HepG2 (cell line): ENCODE data around the gene FAM174C. TPM values are rescaled to one million over a fixed set of nuclear protein-coding genes. Genes with fewer than 3 reads are reported as not detected.

Experiments
- CHCHD3 ChIP-seq: sonication (generic); formaldehyde crosslinking; IDR thresholded peaks from 2 replicates; pipeline ENCODE4 v1.8.0; 2022; ENCODE audit warnings: mild to moderate bottlenecking, missing genetic modification reagents, moderate library complexity
- CHD4 ChIP-seq: fragments of 200-600 bp; sonication (generic); IDR thresholded peaks from 2 replicates; pipeline ENCODE4 v1.7.0; 2017; ENCODE audit warnings: mild to moderate bottlenecking, low read length, borderline replicate concordance
- JUNB ChIP-seq: sonication (generic); formaldehyde crosslinking; IDR thresholded peaks from 2 replicates; pipeline ENCODE4 v1.8.0; 2022; ENCODE audit warnings: missing genetic modification reagents, mild to moderate bottlenecking, borderline replicate concordance
- KDM1A ChIP-seq: IDR thresholded peaks from 2 replicates; pipeline ENCODE4 v1.6.1; 2016; ENCODE audit warnings: missing compliant biosample characterization
- POLR2A ChIP-seq, 2 experiments: IDR thresholded peaks; 2 replicates each; pipeline ENCODE4 v1.6.1; 2011; ENCODE audit warnings: low read depth in 2 of 2, low read length in 2 of 2, mild to moderate bottlenecking in 1 of 2, moderate library complexity in 1 of 2; ENCODE audit not compliant: insufficient read depth in 1 of 2
- SP5 ChIP-seq: IDR thresholded peaks from 2 replicates; pipeline ENCODE4 v1.6.1; 2016; ENCODE audit warnings: low read depth, borderline replicate concordance
- TGIF2 ChIP-seq: IDR thresholded peaks from 2 replicates; pipeline ENCODE4 v1.6.1; 2016; ENCODE audit warnings: control low read depth, missing compliant biosample characterization
- XBP1 ChIP-seq: sonication (generic); formaldehyde crosslinking; IDR thresholded peaks from 2 replicates; pipeline ENCODE4 v1.5.0; 2020; ENCODE audit warnings: missing genetic modification reagents
- ZFP82 ChIP-seq: sonication (generic); formaldehyde crosslinking; IDR thresholded peaks from 2 replicates; pipeline ENCODE4 v1.5.1; 2020; ENCODE audit warnings: mild to moderate bottlenecking, missing genetic modification reagents, borderline replicate concordance
- ZIK1 ChIP-seq: sonication (generic); formaldehyde crosslinking; IDR thresholded peaks from 2 replicates; pipeline ENCODE4 v1.5.0; 2020; ENCODE audit warnings: mild to moderate bottlenecking, low read depth, missing genetic modification reagents, borderline replicate concordance
- ZKSCAN8 ChIP-seq: IDR thresholded peaks from 2 replicates; pipeline ENCODE4 v1.6.1; 2016; ENCODE audit warnings: borderline replicate concordance, missing genetic modification reagents, missing compliant biosample characterization
- ZMYM4 ChIP-seq: sonication (generic); formaldehyde crosslinking; IDR thresholded peaks from 2 replicates; pipeline ENCODE4 v1.8.1; 2023; ENCODE audit warnings: mild to moderate bottlenecking, missing genetic modification reagents
- ZNF10 ChIP-seq: sonication (generic); formaldehyde crosslinking; IDR thresholded peaks from 2 replicates; pipeline ENCODE4 v1.4.0; 2020; ENCODE audit warnings: mild to moderate bottlenecking, low read depth, missing genetic modification reagents, borderline replicate concordance
- ZNF30 ChIP-seq: sonication (generic); formaldehyde crosslinking; IDR thresholded peaks from 2 replicates; pipeline ENCODE4 v1.5.0; 2020; ENCODE audit warnings: mild to moderate bottlenecking, missing genetic modification reagents
- ZNF326 ChIP-seq: sonication (generic); formaldehyde crosslinking; IDR thresholded peaks from 2 replicates; pipeline ENCODE4 v1.4.0; 2020; ENCODE audit warnings: missing genetic modification reagents, borderline replicate concordance
- ZNF530 ChIP-seq: sonication (generic); formaldehyde crosslinking; IDR thresholded peaks from 2 replicates; pipeline ENCODE4 v1.5.0; 2020; ENCODE audit warnings: low read depth, mild to moderate bottlenecking, missing genetic modification reagents
- ZNF572 ChIP-seq: sonication (generic); formaldehyde crosslinking; IDR thresholded peaks from 2 replicates; pipeline ENCODE4 v1.5.1; 2020; ENCODE audit warnings: mild to moderate bottlenecking, missing genetic modification reagents
- ZNF660 ChIP-seq: sonication (generic); formaldehyde crosslinking; IDR thresholded peaks from 2 replicates; pipeline ENCODE4 v1.5.1; 2020; ENCODE audit warnings: mild to moderate bottlenecking, low read depth, missing genetic modification reagents, borderline replicate concordance
- ZNF790 ChIP-seq: sonication (generic); formaldehyde crosslinking; IDR thresholded peaks from 2 replicates; pipeline ENCODE4 v1.8.0; 2022; ENCODE audit warnings: missing genetic modification reagents, mild to moderate bottlenecking, borderline replicate concordance
- polyA plus RNA-seq, 8 experiments: library from polyadenylated mRNA; depleted of rRNA in 3 of 8; stranded (reverse) in 7 of 8; unstranded in 1 of 8; fragments of >200 nt; fragmentation: Illumina TruSeq in 4 of 8; extraction: Trizol in 4 of 8; gene quantifications; 2 replicates each; pipeline versions ENCODE4 v1.2.1 to v1.2.3, GENCODE V29; 2011 to 2016; ENCODE audit warnings: low read depth in 4 of 8, missing spikeins in 1 of 8, mixed read lengths in 1 of 8; ENCODE audit not compliant: insufficient read depth in 1 of 8
- total RNA-seq, 5 experiments: library from RNA; depleted of rRNA; stranded (reverse); fragments of >200 nt; fragmentation: Illumina TruSeq; extraction: Trizol; gene quantifications; 2 replicates each; pipeline ENCODE4 v1.2.3, GENCODE V29; 2016; ENCODE audit warnings: low read depth in 1 of 5
- TF ChIP-seq, protein P1 (sequence below): sonication (generic); formaldehyde crosslinking; IDR thresholded peaks from 2 replicates; pipeline ENCODE4 v1.8.0; 2022; ENCODE audit warnings: missing genetic modification reagents, low read depth, mild to moderate bottlenecking, borderline replicate concordance
- TF ChIP-seq, protein P2 (sequence below): sonication (generic); formaldehyde crosslinking; IDR thresholded peaks from 2 replicates; pipeline ENCODE4 v1.8.1; 2023; ENCODE audit warnings: mild to moderate bottlenecking, missing genetic modification reagents
- TF ChIP-seq, protein P3 (sequence below): sonication (generic); formaldehyde crosslinking; IDR thresholded peaks from 2 replicates; pipeline ENCODE4 v1.4.0; 2020; ENCODE audit warnings: missing genetic modification reagents
- TF ChIP-seq, protein P4 (sequence below): sonication (generic); formaldehyde crosslinking; IDR thresholded peaks from 2 replicates; pipeline ENCODE4 v1.4.0; 2020; ENCODE audit warnings: missing genetic modification reagents
- TF ChIP-seq, protein P5 (sequence below): sonication (generic); formaldehyde crosslinking; IDR thresholded peaks from 2 replicates; pipeline ENCODE4 v1.8.0; 2022; ENCODE audit warnings: mild to moderate bottlenecking, missing genetic modification reagents, moderate library complexity

Gene FAM174C
- total and polyA plus RNA-seq, 2 of the 13 experiments (the other 11 are each of a cell fraction or from before 2014, with no cell fraction given): 19.5 to 31.3 TPM

DNA sequence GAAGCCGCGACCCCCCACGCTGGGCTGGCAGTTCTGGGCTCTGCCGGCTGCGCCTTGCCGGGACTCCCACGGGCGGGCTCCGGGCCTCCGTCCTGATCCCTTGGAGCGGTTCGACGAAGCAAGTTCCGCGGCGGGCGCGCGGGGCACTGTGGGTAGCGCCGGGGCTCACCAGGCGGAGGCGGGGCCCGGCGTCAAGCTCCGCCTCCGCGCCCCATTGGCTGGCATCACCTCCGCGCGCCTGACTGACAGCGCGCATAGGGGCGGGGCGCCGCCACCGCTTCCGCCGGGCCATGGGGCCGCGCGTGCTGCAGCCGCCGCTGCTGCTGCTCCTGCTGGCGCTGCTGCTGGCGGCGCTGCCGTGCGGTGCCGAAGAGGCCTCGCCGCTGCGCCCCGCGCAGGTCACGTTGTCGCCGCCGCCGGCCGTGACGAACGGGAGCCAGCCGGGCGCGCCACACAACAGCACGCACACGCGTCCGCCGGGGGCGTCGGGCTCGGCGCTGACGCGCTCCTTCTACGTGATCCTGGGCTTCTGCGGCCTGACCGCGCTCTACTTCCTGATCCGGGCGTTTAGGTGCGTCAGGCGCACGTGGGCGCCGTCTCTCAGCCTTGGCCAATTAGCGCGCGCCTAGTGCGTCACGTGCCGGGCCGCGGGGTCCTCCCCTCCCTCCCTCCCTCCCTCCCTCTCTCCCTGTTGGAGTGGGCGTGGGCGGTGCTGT, at the start of gene FAM174C (continued):
- TF ChIP-seq, protein P1, sequence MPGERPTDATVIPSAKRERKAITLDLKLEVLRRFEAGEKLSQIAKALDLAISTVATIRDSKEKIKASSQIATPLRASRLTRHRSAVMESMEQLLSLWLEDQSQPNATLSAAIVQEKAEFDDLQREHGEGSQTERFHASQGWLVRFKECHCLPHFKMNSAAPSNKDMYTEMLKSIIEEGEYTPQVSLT (CRISPR knock-in tag): no peak
- TF ChIP-seq SP5 (CRISPR knock-in tag): no peak; the same call in 1 of the 2 replicates
- no peak for TF ChIP-seq ZNF530 (CRISPR knock-in tag)
- no peak for TF ChIP-seq ZKSCAN8
- peak; percentile 39; the same call in 1 of the 2 replicates for TF ChIP-seq ZNF326 (CRISPR knock-in tag)
- no peak for TF ChIP-seq ZNF10 (CRISPR knock-in tag)
- TF ChIP-seq ZNF572 (CRISPR knock-in tag): 0 out of 2 replicates have a peak, but pooled peaks have one; percentile 4
- TF ChIP-seq, protein P2, sequence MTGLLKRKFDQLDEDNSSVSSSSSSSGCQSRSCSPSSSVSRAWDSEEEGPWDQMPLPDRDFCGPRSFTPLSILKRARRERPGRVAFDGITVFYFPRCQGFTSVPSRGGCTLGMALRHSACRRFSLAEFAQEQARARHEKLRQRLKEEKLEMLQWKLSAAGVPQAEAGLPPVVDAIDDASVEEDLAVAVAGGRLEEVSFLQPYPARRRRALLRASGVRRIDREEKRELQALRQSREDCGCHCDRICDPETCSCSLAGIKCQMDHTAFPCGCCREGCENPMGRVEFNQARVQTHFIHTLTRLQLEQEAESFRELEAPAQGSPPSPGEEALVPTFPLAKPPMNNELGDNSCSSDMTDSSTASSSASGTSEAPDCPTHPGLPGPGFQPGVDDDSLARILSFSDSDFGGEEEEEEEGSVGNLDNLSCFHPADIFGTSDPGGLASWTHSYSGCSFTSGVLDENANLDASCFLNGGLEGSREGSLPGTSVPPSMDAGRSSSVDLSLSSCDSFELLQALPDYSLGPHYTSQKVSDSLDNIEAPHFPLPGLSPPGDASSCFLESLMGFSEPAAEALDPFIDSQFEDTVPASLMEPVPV (CRISPR knock-in tag): peak; percentile 42
- peak; percentile 97 for TF ChIP-seq CHCHD3 (CRISPR knock-in tag)
- no peak for TF ChIP-seq ZMYM4
- TF ChIP-seq ZFP82 (CRISPR knock-in tag): peak; percentile 90; the same call in 1 of the 2 replicates
- TF ChIP-seq KDM1A (CRISPR knock-in tag): no peak
- no peak for TF ChIP-seq ZNF790 (CRISPR knock-in tag)
- TF ChIP-seq, protein P3, sequence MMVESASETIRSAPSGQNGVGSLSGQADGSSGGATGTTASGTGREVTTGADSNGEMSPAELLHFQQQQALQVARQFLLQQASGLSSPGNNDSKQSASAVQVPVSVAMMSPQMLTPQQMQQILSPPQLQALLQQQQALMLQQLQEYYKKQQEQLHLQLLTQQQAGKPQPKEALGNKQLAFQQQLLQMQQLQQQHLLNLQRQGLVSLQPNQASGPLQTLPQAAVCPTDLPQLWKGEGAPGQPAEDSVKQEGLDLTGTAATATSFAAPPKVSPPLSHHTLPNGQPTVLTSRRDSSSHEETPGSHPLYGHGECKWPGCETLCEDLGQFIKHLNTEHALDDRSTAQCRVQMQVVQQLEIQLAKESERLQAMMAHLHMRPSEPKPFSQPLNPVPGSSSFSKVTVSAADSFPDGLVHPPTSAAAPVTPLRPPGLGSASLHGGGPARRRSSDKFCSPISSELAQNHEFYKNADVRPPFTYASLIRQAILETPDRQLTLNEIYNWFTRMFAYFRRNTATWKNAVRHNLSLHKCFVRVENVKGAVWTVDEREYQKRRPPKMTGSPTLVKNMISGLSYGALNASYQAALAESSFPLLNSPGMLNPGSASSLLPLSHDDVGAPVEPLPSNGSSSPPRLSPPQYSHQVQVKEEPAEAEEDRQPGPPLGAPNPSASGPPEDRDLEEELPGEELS (CRISPR knock-in tag): peak; percentile 44; the same call in 1 of the 2 replicates
- no peak for TF ChIP-seq CHD4
- TF ChIP-seq, protein P4, sequence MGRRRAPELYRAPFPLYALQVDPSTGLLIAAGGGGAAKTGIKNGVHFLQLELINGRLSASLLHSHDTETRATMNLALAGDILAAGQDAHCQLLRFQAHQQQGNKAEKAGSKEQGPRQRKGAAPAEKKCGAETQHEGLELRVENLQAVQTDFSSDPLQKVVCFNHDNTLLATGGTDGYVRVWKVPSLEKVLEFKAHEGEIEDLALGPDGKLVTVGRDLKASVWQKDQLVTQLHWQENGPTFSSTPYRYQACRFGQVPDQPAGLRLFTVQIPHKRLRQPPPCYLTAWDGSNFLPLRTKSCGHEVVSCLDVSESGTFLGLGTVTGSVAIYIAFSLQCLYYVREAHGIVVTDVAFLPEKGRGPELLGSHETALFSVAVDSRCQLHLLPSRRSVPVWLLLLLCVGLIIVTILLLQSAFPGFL: no peak
- TF ChIP-seq POLR2A (IDR thresholded peaks at IDR 0.05; ENCODE audit: insufficient read depth in 1 of 2, low read depth in 2 of 2, low read length in 2 of 2): peak in 1 of 2 experiments; percentile 89; a peak in 2 of 4 replicates
- TF ChIP-seq, protein P5, sequence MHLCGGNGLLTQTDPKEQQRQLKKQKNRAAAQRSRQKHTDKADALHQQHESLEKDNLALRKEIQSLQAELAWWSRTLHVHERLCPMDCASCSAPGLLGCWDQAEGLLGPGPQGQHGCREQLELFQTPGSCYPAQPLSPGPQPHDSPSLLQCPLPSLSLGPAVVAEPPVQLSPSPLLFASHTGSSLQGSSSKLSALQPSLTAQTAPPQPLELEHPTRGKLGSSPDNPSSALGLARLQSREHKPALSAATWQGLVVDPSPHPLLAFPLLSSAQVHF (CRISPR knock-in tag): 0 out of 2 replicates have a peak, but pooled peaks have one; percentile 23
- TF ChIP-seq ZNF660: no peak
- TF ChIP-seq XBP1 (CRISPR knock-in tag): no peak
- 0 out of 2 replicates have a peak, but pooled peaks have one; percentile 17 for TF ChIP-seq TGIF2
- peak; percentile 22; the same call in 1 of the 2 replicates for TF ChIP-seq JUNB (CRISPR knock-in tag)
- TF ChIP-seq ZIK1 (CRISPR knock-in tag): peak; percentile 91
- no peak for TF ChIP-seq ZNF30 (CRISPR knock-in tag)
